GM13977 (cell line): Measurements from ENCODE around the gene MAN2C1.
"Not testable (repeated sequence)": the region's sequence is repeated elsewhere in the genome, so short reads cannot be mapped to it uniquely, and the experiment has no call there.

Source experiments
- DNase-seq: peaks from one replicate; pipeline ENCODE4 v3.0.0; 2012; ENCODE audit warnings: low spot score
- in situ Hi-C: fragments of 300-500 bp; cut with MboI; formaldehyde crosslinking; loops from one replicate; pipeline ENCODE4 v1.12.0; 2022; ENCODE audit warnings: low sequenced_read_pairs, low pct_unique_long_range_greater_than_20kb, mixed read lengths, inconsistent platforms; ENCODE audit not compliant: unreplicated experiment
- TF ChIP-seq, protein P1 (sequence below): IDR thresholded peaks from 2 replicates; pipeline ENCODE4 v1.5.1; 2012; ENCODE audit warnings: mild to moderate bottlenecking, control low read depth; ENCODE audit not compliant: insufficient read depth; ENCODE audit errors: extremely low read depth, missing control alignments

The MAN2C1 gene

DNA sequence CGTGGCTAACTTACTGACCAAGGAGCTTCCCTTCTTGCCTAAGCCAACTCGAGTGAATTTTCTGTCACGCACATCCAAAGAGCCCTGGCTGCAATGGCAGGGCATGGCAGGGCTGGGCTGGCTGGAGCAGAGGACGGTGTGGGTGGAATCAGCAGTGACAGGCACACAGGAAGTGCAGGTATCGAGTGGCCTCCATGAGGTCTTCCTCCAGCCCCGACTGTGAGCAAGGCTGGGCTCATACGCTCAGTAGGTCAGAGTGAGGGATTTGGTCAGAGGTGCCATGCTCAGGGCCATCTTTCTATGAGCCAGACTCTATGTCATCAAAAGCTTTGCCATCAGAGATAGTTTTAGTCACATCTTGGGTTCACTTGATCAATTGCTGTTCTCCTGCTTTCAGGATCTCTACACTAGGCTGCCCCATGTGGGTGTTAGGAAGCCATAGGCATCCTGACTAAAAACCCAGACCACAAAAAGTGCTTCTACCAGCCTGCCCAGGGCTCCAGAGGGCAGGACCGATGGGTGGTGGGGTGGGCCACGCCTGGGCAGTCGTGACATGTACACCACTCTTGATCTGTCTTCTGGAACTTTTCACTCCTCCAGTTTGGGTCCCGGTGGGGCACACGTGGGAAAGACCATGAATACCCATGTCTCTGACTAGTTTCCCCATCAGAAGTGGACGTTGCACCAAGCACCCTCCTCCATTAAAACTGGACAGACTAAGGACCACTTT, 55.1 kb downstream of the MAN2C1 start:
- no peak for DNase-seq
- in situ Hi-C loops, result loop anchor here (25.0 kb wide), 1 partner anchor 151 kb away; no protein-coding TSS in a partner anchor
- TF ChIP-seq, protein P1, sequence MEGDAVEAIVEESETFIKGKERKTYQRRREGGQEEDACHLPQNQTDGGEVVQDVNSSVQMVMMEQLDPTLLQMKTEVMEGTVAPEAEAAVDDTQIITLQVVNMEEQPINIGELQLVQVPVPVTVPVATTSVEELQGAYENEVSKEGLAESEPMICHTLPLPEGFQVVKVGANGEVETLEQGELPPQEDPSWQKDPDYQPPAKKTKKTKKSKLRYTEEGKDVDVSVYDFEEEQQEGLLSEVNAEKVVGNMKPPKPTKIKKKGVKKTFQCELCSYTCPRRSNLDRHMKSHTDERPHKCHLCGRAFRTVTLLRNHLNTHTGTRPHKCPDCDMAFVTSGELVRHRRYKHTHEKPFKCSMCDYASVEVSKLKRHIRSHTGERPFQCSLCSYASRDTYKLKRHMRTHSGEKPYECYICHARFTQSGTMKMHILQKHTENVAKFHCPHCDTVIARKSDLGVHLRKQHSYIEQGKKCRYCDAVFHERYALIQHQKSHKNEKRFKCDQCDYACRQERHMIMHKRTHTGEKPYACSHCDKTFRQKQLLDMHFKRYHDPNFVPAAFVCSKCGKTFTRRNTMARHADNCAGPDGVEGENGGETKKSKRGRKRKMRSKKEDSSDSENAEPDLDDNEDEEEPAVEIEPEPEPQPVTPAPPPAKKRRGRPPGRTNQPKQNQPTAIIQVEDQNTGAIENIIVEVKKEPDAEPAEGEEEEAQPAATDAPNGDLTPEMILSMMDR, result no peak

DNA sequence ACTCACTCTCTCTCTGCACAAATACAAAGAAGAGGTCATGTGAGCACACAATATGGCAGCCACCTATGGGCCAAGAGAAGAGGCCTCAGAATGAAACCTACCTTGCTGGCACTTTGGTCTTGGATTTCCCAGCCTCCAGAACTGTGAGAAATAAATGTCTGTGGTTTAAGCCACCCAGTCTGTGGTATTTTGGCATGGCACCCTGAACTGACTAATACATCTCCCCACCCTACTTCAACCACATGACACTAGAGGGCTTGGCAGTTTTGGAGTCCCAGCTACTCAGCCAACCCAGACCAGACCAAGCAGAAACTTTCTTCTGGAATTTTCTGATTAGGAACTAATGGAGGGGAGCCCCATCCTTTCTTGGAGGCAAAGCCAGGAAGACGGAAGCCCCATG, 55.9 kb downstream of the MAN2C1 start:
- in situ Hi-C loops, result loop anchor here (25.0 kb wide), 1 partner anchor 150 kb away; no protein-coding TSS in a partner anchor
- DNase-seq, result not testable (repeated sequence)

DNA sequence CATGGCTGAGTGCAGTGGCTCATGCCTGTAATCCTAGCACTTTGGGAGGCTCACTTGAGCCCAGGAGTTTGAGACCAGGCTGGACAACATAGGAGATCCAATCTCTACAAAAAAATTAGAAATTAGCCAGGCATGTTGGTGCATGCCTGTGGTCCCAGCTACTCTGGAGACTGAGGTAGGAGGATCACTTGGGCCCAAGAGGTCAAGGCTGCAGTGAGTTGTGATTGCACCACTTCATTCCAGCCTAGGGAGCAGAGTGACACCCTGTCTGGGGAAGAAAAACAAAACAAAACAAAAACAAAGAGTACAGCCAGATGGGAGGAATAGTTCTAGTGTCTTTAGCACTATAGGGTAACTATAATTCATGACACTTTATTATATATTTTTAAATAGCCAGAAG, 58.7 kb downstream of the MAN2C1 start:
- in situ Hi-C loops, result loop anchor here (25.0 kb wide), 1 partner anchor 147 kb away; no protein-coding TSS in a partner anchor

GRCh38 chr15:75307778-75308390, 60.5 kb downstream of the MAN2C1 start:
- in situ Hi-C loops, result loop anchor here (25.0 kb wide), 1 partner anchor 146 kb away; no protein-coding TSS in a partner anchor
- peak; percentile 38 for DNase-seq
- TF ChIP-seq, protein P1, result peak; percentile 43

More for the DNA sequence above, 58.7 kb downstream of the MAN2C1 start:
- TF ChIP-seq, protein P1, result no peak
- no peak for DNase-seq

DNA sequence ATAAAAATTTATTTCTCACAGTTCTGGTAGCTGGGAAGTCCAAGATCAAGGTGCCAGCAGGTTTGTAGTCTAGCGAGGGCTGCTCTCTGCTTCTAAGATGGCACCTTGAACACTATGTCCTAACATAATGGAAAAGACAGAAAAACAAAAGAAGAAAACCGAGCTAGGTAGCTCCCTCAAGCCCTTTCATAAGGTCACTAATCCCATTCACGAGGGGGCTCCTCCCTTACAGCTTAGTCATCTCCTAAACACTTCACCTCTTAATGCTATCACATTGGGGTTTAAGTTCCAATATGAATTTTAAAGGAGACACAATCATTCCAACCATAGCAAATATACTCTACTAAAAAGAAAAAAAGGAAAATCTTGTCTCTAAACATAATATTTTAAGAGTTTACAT, 62.2 kb downstream of the MAN2C1 start:
- no peak for DNase-seq
- in situ Hi-C loops, result loop anchor here (25.0 kb wide), 1 partner anchor 144 kb away; no protein-coding TSS in a partner anchor
- TF ChIP-seq, protein P1, result no peak
